HG03060 (cell line): ENCODE measurements around the gene UBD.

ENCODE experiments used
- ATAC-seq: cut with Tn5 transposase; IDR thresholded peaks from one replicate; pipeline ENCODE4 v1.9.1; 2021; ENCODE audit warnings: low read depth, moderate number of reproducible peaks; ENCODE audit not compliant: unreplicated experiment

Gene UBD

GRCh38 chr6:29559524-29560287, at the start of gene UBD:
Gene UBD, minus strand, starts transcription at chr6:29559732. Its CDS starts 31 bp downstream, at chr6:29559701.
- no peak for ATAC-seq

GRCh38 chr6:29608131-29608530, 48.6 kb upstream of the UBD start:
- no peak for ATAC-seq

DNA sequence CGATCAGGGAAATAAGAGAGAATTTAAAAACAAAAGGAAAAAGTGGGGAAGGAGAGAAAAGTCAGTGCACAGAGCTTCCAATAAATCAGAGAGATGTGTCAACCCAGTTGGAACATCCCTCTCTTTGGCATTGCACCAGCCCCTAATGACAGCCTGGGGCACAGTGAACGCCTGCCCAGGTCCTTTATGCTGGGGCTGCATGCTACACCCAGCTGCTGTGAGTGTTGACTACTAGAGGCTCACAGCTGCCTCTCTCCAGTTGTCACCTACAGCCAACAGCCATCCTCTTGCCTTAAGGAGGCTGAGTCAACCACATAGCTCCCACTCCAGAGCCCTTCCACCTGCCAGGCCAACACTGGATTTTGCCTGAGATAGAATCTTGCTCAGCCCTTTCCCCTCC, 44.4 kb upstream of the UBD start:
- no peak for ATAC-seq

DNA sequence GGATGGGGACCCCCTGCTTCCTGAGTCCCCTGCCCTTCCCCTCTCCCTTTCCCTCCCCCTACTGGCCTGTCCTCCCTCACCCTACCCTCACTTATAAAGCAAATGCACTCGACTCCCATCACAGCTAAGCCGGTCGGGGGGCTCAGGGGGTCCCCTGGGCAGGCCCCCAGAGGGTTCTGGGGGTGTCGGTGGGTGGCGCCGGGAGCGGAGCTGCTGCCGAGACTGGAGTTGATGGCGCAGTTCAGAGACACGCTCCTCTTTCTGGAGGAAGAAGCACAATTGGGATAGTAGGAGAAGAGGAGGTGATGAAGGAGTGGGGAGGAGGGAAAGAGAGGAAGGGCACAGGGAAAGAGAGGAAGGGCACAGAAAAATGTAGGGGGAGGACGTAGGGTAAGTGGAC, 43.9 kb upstream of the UBD start:
- ATAC-seq = no peak

DNA sequence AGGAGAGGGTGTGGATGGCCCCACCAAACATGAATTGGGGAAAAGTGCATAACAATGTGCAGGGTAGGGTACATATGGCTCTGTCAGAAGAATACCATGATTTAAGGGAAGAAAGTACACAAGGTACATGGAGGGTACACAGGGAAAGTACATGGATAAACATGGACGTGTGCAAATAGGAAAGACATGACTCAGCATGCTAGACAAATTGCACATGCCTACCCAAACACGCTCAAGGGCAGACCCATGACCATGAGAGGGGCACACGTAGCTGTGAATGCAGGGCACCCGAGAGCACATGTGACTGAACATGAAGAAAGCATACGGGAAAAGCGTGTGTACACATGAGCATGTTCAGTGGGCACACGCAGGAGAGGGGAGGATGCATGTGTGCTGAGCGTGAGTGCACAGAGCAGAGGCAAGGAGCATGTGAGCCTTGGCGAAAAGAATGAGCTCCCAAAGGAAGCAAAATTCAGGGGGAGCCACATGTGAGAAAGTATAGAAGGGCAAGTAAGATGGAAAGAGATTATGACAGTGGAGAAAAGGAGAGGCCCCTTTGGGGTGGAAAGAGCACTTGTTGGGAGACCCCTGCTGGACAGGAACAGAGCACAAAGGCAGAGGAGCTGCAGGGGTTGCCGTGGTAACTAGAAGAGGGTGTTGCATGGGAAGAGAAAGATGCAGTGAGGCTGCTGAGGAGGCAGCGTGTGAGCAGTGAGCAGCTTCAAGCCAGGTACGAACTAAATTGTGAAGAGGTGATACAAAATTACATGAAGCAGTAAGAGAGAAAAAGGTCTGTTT, 43.2 kb upstream of the UBD start:
- ATAC-seq = no peak

DNA sequence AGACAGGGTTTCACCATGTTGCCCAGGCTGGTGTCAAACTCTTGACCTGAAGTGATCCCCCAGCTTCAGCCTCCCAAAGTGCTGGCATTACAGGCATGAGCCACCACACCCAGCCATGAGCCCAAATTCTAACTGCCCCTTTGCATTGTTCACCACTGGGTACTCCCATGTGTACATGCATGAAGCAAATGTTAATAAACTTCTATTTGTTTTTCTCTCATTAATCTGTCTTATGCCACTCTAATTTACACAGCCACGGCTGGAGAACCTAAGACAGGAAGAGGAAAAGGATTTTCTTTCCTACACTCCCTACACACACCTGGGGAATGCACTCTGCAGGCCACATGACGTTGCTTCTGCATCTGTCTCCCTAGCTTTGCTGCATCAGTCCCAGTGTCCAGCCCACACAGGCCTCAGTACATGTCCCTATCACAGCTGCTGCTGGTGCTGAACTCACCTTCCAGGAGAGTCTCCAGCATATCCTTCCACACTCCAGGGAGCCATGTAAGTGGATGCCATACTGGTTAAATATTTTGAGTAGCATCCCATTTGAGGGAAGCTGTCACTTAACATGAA, 38.7 kb upstream of the UBD start:
- no peak for ATAC-seq

GRCh38 chr6:29597184-29597583, 37.7 kb upstream of the UBD start:
- no peak for ATAC-seq

GRCh38 chr6:29596381-29596900, 36.9 kb upstream of the UBD start:
- ATAC-seq = no peak

- no peak for ATAC-seq
Measured at GRCh38 chr6:29593199-29593855, 33.8 kb upstream of the UBD start.

GRCh38 chr6:29591677-29592076, 32.1 kb upstream of the UBD start:
- no peak for ATAC-seq

- no peak for ATAC-seq
Measured at GRCh38 chr6:29590218-29590808, 30.8 kb upstream of the UBD start.

GRCh38 chr6:29589423-29590048, 30.0 kb upstream of the UBD start:
- no peak for ATAC-seq

DNA sequence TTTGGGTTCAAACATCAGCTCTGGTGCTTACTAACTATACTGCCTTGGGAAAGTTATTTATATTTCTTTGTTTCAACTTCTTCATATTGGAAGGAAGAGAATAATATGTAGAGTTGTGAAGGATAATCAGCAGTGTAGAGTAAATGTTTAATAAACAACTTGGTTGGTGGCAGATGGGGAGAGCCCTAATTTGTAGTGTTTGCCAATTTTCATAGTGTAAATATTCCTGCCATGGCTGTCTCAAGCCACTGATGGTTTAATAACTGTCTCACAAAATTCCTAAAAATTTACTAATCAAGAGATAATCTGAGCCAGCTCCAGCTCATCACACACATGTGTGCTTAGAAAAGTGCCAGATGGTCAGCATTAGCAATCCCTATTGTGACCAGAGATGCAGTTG, 25.3 kb upstream of the UBD start, which contains the start of gene OR2H2:
OR2H2 (plus strand) TSS at position 301 of the 400 bp plus-strand sequence. CDS start 2,824 bp downstream, outside the sequence.
- ATAC-seq = no peak

DNA sequence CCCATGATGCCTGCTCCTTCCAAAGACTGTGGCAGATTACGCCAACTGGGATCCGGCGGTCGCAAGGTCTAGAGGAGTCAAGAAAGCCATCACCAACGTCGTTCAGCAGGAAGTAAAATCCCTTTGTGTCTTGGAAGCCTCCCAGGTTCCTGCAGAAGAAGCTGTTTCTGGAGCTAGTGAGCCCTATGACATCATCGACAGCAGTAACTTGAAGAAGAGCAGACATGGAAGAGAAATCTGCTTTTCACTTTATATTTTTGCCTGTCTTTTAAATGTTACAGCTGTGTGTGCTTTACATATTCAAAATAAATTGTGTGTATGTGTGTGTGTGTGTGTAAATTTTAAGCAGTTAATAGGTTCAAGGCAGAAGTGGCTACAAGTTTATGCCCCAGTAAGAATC, 18.0 kb upstream of the UBD start:
- ATAC-seq = no peak

DNA sequence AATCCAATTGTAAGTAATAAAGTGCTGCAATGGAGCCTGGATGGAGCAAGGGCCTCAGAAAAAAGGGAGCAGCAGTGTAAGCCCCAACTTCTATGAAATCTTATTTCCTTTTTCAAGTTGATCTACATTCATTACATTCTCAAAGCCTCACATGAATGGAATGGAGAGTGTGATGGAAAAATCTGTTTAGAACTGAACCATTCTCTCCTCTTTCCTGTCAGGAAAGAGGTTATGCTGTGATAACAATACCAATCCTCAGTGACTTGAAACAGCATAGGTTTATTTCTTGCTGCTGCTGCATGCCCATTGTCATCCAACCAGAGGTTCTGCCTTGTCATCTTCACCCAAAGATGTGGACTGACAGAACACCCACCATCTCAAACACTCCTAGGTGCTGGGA, 16.5 kb upstream of the UBD start:
- no peak for ATAC-seq

GRCh38 chr6:29567991-29568390, 8.5 kb upstream of the UBD start:
- ATAC-seq = no peak

DNA sequence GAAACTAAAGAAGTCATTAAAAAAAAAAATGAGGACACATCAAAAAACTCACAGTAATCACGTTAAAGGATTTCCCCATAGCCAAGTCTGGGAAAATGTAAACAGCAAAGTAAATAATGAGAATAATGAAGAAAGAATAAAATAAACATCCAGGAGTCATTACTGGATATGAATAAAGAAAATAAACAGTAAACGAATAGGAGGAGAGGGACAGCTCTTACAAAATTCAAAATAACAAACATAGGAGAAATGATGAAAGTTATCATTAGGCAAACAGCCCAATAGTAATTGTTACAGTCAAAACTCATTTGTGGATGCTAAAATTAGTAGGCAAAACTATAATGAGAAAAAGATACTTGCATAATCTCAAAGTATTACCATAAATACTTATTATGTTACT, 8.0 kb upstream of the UBD start:
- no peak for ATAC-seq

DNA sequence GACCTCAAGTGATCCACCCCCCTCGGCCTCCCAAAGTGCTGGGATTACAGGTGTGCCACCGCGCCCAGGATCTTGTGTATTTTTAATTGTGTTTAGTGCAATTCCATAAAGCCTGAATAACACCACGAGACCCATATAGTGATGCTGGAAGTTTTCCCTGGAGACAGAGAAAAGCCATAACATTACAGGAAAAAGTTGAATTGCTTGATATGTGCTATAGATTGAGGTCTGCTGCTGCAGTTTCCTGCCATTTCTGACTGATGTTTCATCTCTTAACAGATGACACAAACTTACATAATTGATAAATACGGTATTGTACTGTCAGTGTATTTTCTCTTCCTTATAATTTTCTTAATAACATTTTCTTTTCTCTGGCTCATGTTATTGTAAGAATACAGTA, 7.3 kb upstream of the UBD start:
- ATAC-seq = no peak

- no peak for ATAC-seq
Measured at GRCh38 chr6:29564875-29565274, 5.3 kb upstream of the UBD start.

GRCh38 chr6:29563435-29563965, 4.0 kb upstream of the UBD start:
- no peak for ATAC-seq
